Lung (tissue), 12 donors: ENCODE data around the gene AGPAT2. TPM values are rescaled to one million over a fixed set of nuclear protein-coding genes. Genes with fewer than 3 reads are reported as not detected.
A peak's percentile ranks its signal among the peaks of the same experiment; 100 is the strongest.

Experiments used
- ATAC-seq: fragments of 200-7000 bp; cut with Tn5 transposase; one replicate; pipeline ENCODE4 v1.9.1; 2020; ENCODE audit warnings: moderate number of reproducible peaks; ENCODE audit not compliant: insufficient read depth, low FRiP score
- DNase-seq, 3 donors: peaks; one replicate each; pipeline ENCODE4 v3.0.0-alpha.2; 2013 to 2017
- H3K27ac ChIP-seq, 2 donors: one replicate each; pipeline ENCODE4 v1.5.1; 2013; ENCODE audit warnings: mild to moderate bottlenecking in 2 of 2, moderate library complexity in 2 of 2, control low read depth in 1 of 2, inconsistent platforms in 1 of 2, low read depth in 1 of 2, low read length in 1 of 2
- H3K27me3 ChIP-seq, 3 donors: one replicate each; pipeline ENCODE4 v1.5.1; 2013; ENCODE audit warnings: low read length in 2 of 3; ENCODE audit not compliant: control insufficient read depth in 3 of 3, insufficient read depth in 3 of 3
- H3K36me3 ChIP-seq, 4 donors: one replicate each; pipeline ENCODE4 v1.5.1; 2013; ENCODE audit warnings: low read length in 4 of 4, mild to moderate bottlenecking in 1 of 4, moderate library complexity in 1 of 4; ENCODE audit not compliant: control insufficient read depth in 4 of 4, insufficient read depth in 4 of 4
- H3K4me1 ChIP-seq, 5 donors: one replicate each; pipeline ENCODE4 v1.5.1; 2013; ENCODE audit warnings: low read length in 5 of 5, mild to moderate bottlenecking in 2 of 5, moderate library complexity in 1 of 5; ENCODE audit not compliant: control insufficient read depth in 5 of 5, insufficient read depth in 5 of 5
- H3K4me3 ChIP-seq: one replicate; pipeline ENCODE4 v1.5.1; 2013; ENCODE audit warnings: mild to moderate bottlenecking, control low read depth, moderate library complexity
- H3K9ac ChIP-seq, 2 donors: one replicate each; pipeline ENCODE4 v1.5.1; 2013; ENCODE audit warnings: low read length in 2 of 2, control low read depth in 1 of 2; ENCODE audit not compliant: insufficient read depth in 1 of 2
- H3K9me3 ChIP-seq, 4 donors: one replicate each; pipeline ENCODE4 v1.5.1; 2013; ENCODE audit warnings: low read length in 3 of 4, mild to moderate bottlenecking in 1 of 4, moderate library complexity in 1 of 4; ENCODE audit not compliant: control insufficient read depth in 4 of 4, insufficient read depth in 3 of 4
- CTCF ChIP-seq: IDR thresholded peaks from 2 replicates; pipeline ENCODE4 v1.5.1; 2012; ENCODE audit warnings: mild to moderate bottlenecking; ENCODE audit errors: control extremely low read depth, extremely low read depth
- WGBS, 2 donors: extraction: QIAGEN DNeasy Blood & Tissue Kit; methylation state at CpG; one replicate each; pipeline ENCODE4 v1.1.7; 2013; 5-methylcytosine and 5-hydroxymethylcytosine counted together
- polyA plus RNA-seq, 2 donors: library from polyadenylated mRNA; stranded (reverse); fragments of 200-250 nt; gene quantifications; one replicate each; pipeline ENCODE4 v1.2.1, GENCODE V29; 2013
- total RNA-seq, 2 donors: library from RNA; depleted of rRNA in 1 of 2; stranded (reverse); fragments of >200 nt in 1 of 2; gene quantifications; one replicate each; pipeline ENCODE4 v1.2.1, GENCODE V29; 2014 to 2021
- donor health status: control.
- donor health status: control.
- donor health status: Bipolar disorder and iron deficiency.
- donor health status: healthy.
- donor health status: DM: yes; HTN: yes; CAD: no.

Gene AGPAT2
- total and polyA plus RNA-seq, 4 donors, result 81.7 to 277 (median 177) TPM

- peak; percentile 1 for ATAC-seq
These were observed 515 bp upstream of the AGPAT2 start for GRCh38 chr9:136687721-136688223.

GRCh38 chr9:136686534-136686793, 793 bp downstream of the AGPAT2 start:
- Histone ChIP-seq H3K9me3 (no peaks in the 10 kb centered on the region), H3K36me3 (peaks cover 0 to 2% (median 0%) of the 10 kb centered on the region in 4 donors), H3K27ac (peak overlapping the region; percentile 92 to 97), H3K4me1 (peaks cover 3 to 32% (median 23%) of the 10 kb centered on the region in 5 donors), H3K9ac (peak overlapping the region in 1 of 2 donors; percentile 25), H3K27me3 (no peaks in the 10 kb centered on the region), H3K4me3 (peak overlapping the region; percentile 80)
- ATAC-seq, result no peak
- 1 to 2% methylated on average over 19 to 20 of the region's 20 CpGs for WGBS, 2 donors
- no peak for DNase-seq
- TF ChIP-seq CTCF, result no peak

More at GRCh38 chr9:136687721-136688223, 515 bp upstream of the AGPAT2 start:
- Histone ChIP-seq H3K27me3 (no peaks in the 10 kb centered on the region), H3K4me3 (no peak overlapping the region), H3K9me3 (no peaks in the 10 kb centered on the region), H3K36me3 (peaks cover 0 to 2% (median 0%) of the 10 kb centered on the region in 4 donors), H3K4me1 (peaks cover 3 to 32% (median 24%) of the 10 kb centered on the region in 5 donors), H3K9ac (no peak overlapping the region), H3K27ac (peak overlapping the region; percentile 43 to 71)
- WGBS, 2 donors, result 22% methylated on average over 27 to 37 of the region's 37 CpGs
- DNase-seq, result no peak
- TF ChIP-seq CTCF, result no peak

- 25 to 28% methylated on average over 19 of the region's 19 CpGs for WGBS, 2 donors
- Histone ChIP-seq H3K36me3 (peaks cover 0 to 2% (median 0%) of the 10 kb centered on the region in 4 donors), H3K9me3 (no peaks in the 10 kb centered on the region), H3K9ac (peak overlapping the region; percentile 25 to 38), H3K27me3 (no peaks in the 10 kb centered on the region), H3K27ac (peak overlapping the region; percentile 92 to 97), H3K4me3 (peak overlapping the region; percentile 80), H3K4me1 (peaks cover 3 to 32% (median 23%) of the 10 kb centered on the region in 5 donors)
- TF ChIP-seq CTCF, result no peak
- no peak for ATAC-seq
- peak in 1 of 3 donors; percentile 27 for DNase-seq
These were observed 1.3 kb downstream of the AGPAT2 start for GRCh38 chr9:136685790-136686533.
